Aorta (tissue), 5 donors: ENCODE measurements around the gene AUTS2. TPM values are rescaled to one million over a fixed set of nuclear protein-coding genes. Genes with fewer than 3 reads are reported as not detected.
A peak's percentile ranks its signal among the peaks of the same experiment; 100 is the strongest.

Source experiments
- ATAC-seq: fragments of 200-7000 bp; cut with Tn5 transposase; one replicate; pipeline ENCODE4 v1.9.1; 2022; ENCODE audit warnings: moderate library complexity; ENCODE audit not compliant: low FRiP score
- DNase-seq, 2 donors: peaks; one replicate each; pipeline ENCODE4 v3.0.0-alpha.2; 2020
- H3K27ac ChIP-seq, 2 donors: one replicate each; pipeline ENCODE4 v1.5.1; 2013; ENCODE audit warnings: low read length in 2 of 2, mild to moderate bottlenecking in 2 of 2, moderate library complexity in 2 of 2, control low read depth in 1 of 2, inconsistent platforms in 1 of 2, low read depth in 1 of 2
- H3K27me3 ChIP-seq, 2 donors: one replicate each; pipeline ENCODE4 v1.6.1; 2013; ENCODE audit warnings: control low read depth in 1 of 2, low read length in 1 of 2, mild to moderate bottlenecking in 1 of 2, moderate library complexity in 1 of 2; ENCODE audit not compliant: insufficient read depth in 2 of 2, control insufficient read depth in 1 of 2
- H3K36me3 ChIP-seq, 2 donors: one replicate each; pipeline ENCODE4 v1.6.1; 2013; ENCODE audit warnings: control low read depth in 1 of 2, low read length in 1 of 2, mild to moderate bottlenecking in 1 of 2; ENCODE audit not compliant: insufficient read depth in 2 of 2, control insufficient read depth in 1 of 2
- H3K4me1 ChIP-seq, 2 donors: one replicate each; pipeline ENCODE4 v1.6.1; 2013; ENCODE audit warnings: low read length in 2 of 2, control low read depth in 1 of 2, mild to moderate bottlenecking in 1 of 2, moderate library complexity in 1 of 2; ENCODE audit not compliant: insufficient read depth in 2 of 2, control insufficient read depth in 1 of 2
- H3K4me3 ChIP-seq, 2 donors: one replicate each; pipeline ENCODE4 v1.5.1; 2013; ENCODE audit warnings: low read length in 2 of 2, control low read depth in 1 of 2, mild to moderate bottlenecking in 1 of 2
- H3K9me3 ChIP-seq: one replicate; pipeline ENCODE4 v1.6.1; 2013; ENCODE audit warnings: mild to moderate bottlenecking, low read length; ENCODE audit not compliant: control insufficient read depth
- WGBS, 2 donors: extraction: QIAGEN DNeasy Blood & Tissue Kit; methylation state at CpG; one replicate each; pipeline ENCODE4 v1.1.7; 2013; 5-methylcytosine and 5-hydroxymethylcytosine counted together
- intact Hi-C, 2 donors: fragments of 100-400 bp; cut with DNase I; formaldehyde crosslinking; loops; one replicate each; pipeline versions ENCODE4 v1.14.2 to v1.15.0; 2022
- polyA plus RNA-seq, 2 donors: library from polyadenylated mRNA; stranded (reverse); fragments of 200-250 nt; gene quantifications; one replicate each; pipeline ENCODE4 v1.2.3, GENCODE V29; 2013
- total RNA-seq, 2 donors: library from RNA; stranded (reverse); fragmentation: NEBNext Ultra II Directional; extraction: Animal tissue kit (Norgen Biotek cat#: 25700); gene quantifications; one replicate each; pipeline ENCODE4 v1.2.1, GENCODE V29; 2021
- donor health status: healthy with polysubstance abuse.
- donor health status: Bipolar disorder and iron deficiency.
- donor health status: DM: no; HTN: no; CAD: no.
- donor health status: DM: no; HTN: no; CAD: no.
- donor health status: DM: yes; HTN: yes; CAD: no.

AUTS2 gene
- total and polyA plus RNA-seq, 4 donors: 3.9 to 102 (median 57.0) TPM

GRCh38 chr7:69739190-69739589, 140.9 kb downstream of the AUTS2 start:
- intact Hi-C loops: no loop called here

GRCh38 chr7:69739931-69740431, 141.7 kb downstream of the AUTS2 start:
- intact Hi-C loops: no loop called here
- no peak for DNase-seq
- Histone ChIP-seq H3K4me1 (no peaks in the 10 kb centered on the region), H3K4me3 (no peak overlapping the region), H3K27me3 (no peaks in the 10 kb centered on the region), H3K9me3 (no peaks in the 10 kb centered on the region), H3K27ac (no peak overlapping the region), H3K36me3 (no peaks in the 10 kb centered on the region)
- 66 to 71% methylated on average over 4 of the region's 4 CpGs for WGBS, 2 donors
- ATAC-seq: peak; percentile 36

More at GRCh38 chr7:69739190-69739589, 140.9 kb downstream of the AUTS2 start:
- H3K27me3 ChIP-seq: no peaks in the 10 kb centered on the region
- WGBS, 2 donors: 97 to 98% methylated on average over 1 of the region's 1 CpG
- H3K4me3 ChIP-seq: no peak overlapping the region
- DNase-seq (no peak), ATAC-seq (no peak)
- H3K27ac ChIP-seq: no peak overlapping the region
- H3K4me1 ChIP-seq: no peaks in the 10 kb centered on the region
- no peaks in the 10 kb centered on the region for H3K36me3 ChIP-seq
- no peaks in the 10 kb centered on the region for H3K9me3 ChIP-seq

- intact Hi-C loops: no loop called here
- Histone ChIP-seq H3K4me3 (no peak overlapping the region), H3K4me1 (no peaks in the 10 kb centered on the region), H3K27me3 (no peaks in the 10 kb centered on the region), H3K27ac (no peak overlapping the region), H3K36me3 (no peaks in the 10 kb centered on the region), H3K9me3 (peaks cover 4% of the 10 kb centered on the region)
- DNase-seq (no peak), ATAC-seq (no peak)
- 99 to 100% methylated on average over 1 of the region's 1 CpG for WGBS, 2 donors
Observed at GRCh38 chr7:69742237-69742636, 144.0 kb downstream of the AUTS2 start.

GRCh38 chr7:69743436-69743835, 145.2 kb downstream of the AUTS2 start:
- ATAC-seq (no peak), DNase-seq (no peak)
- no peaks in the 10 kb centered on the region for H3K27me3 ChIP-seq
- peaks cover 4% of the 10 kb centered on the region for H3K9me3 ChIP-seq
- no peak overlapping the region for H3K4me3 ChIP-seq
- no peaks in the 10 kb centered on the region for H3K36me3 ChIP-seq
- WGBS, 2 donors: 43 to 60% methylated on average over 2 of the region's 2 CpGs
- H3K4me1 ChIP-seq: no peaks in the 10 kb centered on the region
- intact Hi-C loops: no loop called here
- no peak overlapping the region for H3K27ac ChIP-seq

GRCh38 chr7:69744026-69744425, 145.8 kb downstream of the AUTS2 start:
- intact Hi-C loops: no loop called here
- H3K27ac ChIP-seq: no peak overlapping the region
- H3K27me3 ChIP-seq: no peaks in the 10 kb centered on the region
- no peaks in the 10 kb centered on the region for H3K4me1 ChIP-seq
- DNase-seq (no peak), ATAC-seq (no peak)
- H3K36me3 ChIP-seq: no peaks in the 10 kb centered on the region
- WGBS, 2 donors: 93% methylated on average over 4 of the region's 4 CpGs
- H3K9me3 ChIP-seq: peaks cover 4% of the 10 kb centered on the region
- H3K4me3 ChIP-seq: no peak overlapping the region

- no peak for DNase-seq
- H3K27ac ChIP-seq: no peak overlapping the region
- no peak for ATAC-seq
- no peaks in the 10 kb centered on the region for H3K27me3 ChIP-seq
- no peaks in the 10 kb centered on the region for H3K36me3 ChIP-seq
- intact Hi-C loops: no loop called here
- H3K4me3 ChIP-seq: no peak overlapping the region
- H3K9me3 ChIP-seq: peaks cover 4% of the 10 kb centered on the region
- no peaks in the 10 kb centered on the region for H3K4me1 ChIP-seq
- 93 to 97% methylated on average over 3 of the region's 3 CpGs for WGBS, 2 donors
Observed at GRCh38 chr7:69746383-69746782, 148.1 kb downstream of the AUTS2 start.

- 97 to 100% methylated on average over 2 of the region's 2 CpGs for WGBS, 2 donors
- Histone ChIP-seq H3K36me3 (no peaks in the 10 kb centered on the region), H3K27me3 (no peaks in the 10 kb centered on the region), H3K4me3 (no peak overlapping the region), H3K27ac (no peak overlapping the region), H3K9me3 (peaks cover 4% of the 10 kb centered on the region), H3K4me1 (no peaks in the 10 kb centered on the region)
- intact Hi-C loops: no loop called here
- DNase-seq: no peak
- no peak for ATAC-seq
Observed at GRCh38 chr7:69747144-69747543, 148.9 kb downstream of the AUTS2 start.

- Histone ChIP-seq H3K4me3 (no peak overlapping the region), H3K4me1 (no peaks in the 10 kb centered on the region), H3K36me3 (no peaks in the 10 kb centered on the region), H3K9me3 (peaks cover 4% of the 10 kb centered on the region), H3K27me3 (no peaks in the 10 kb centered on the region), H3K27ac (no peak overlapping the region)
- DNase-seq (no peak), ATAC-seq (no peak)
- intact Hi-C loops: no loop called here
Observed at GRCh38 chr7:69748530-69748929, 150.3 kb downstream of the AUTS2 start.

GRCh38 chr7:69749372-69749979, 151.2 kb downstream of the AUTS2 start:
- Histone ChIP-seq H3K27ac (no peak overlapping the region), H3K9me3 (peaks cover 4% of the 10 kb centered on the region), H3K4me1 (no peaks in the 10 kb centered on the region), H3K4me3 (no peak overlapping the region), H3K27me3 (no peaks in the 10 kb centered on the region), H3K36me3 (no peaks in the 10 kb centered on the region)
- 88 to 93% methylated on average over 7 of the region's 7 CpGs for WGBS, 2 donors
- ATAC-seq: no peak
- no peak for DNase-seq
- intact Hi-C loops: no loop called here
